ENCODE results near the gene TMEM258. TPM values are rescaled to one million over a fixed set of nuclear protein-coding genes. Genes with fewer than 3 reads are reported as not detected.

Gene TMEM258
- total RNA-seq, 1 experiment from 2014 or later: 201 TPM

- H4K91ac ChIP-seq (ENCODE audit: insufficient read length, low read depth, low read length): no peak overlapping the region
- H3K9ac ChIP-seq (ENCODE audit: extremely low read depth, insufficient read length, low read length): no peak overlapping the region
- no peaks in the 10 kb centered on the region for H3K79me2 ChIP-seq (ENCODE audit: insufficient read depth, low read length)
- H2BK5ac ChIP-seq (ENCODE audit: insufficient read length, low read length): no peak overlapping the region
- no peak overlapping the region for H3K4me2 ChIP-seq (ENCODE audit: insufficient read depth, insufficient read length, low read length)
- H3K27me3 ChIP-seq (ENCODE audit: insufficient read depth, low read length): no peaks in the 10 kb centered on the region
- no peak overlapping the region for H4K5ac ChIP-seq (ENCODE audit: insufficient read length, low read depth, low read length)
- H2BK120ac ChIP-seq (ENCODE audit: low read depth, low read length, poor library complexity, severe bottlenecking): no peak overlapping the region
- no peak overlapping the region; the same call in 1 of the 2 replicates for H3K14ac ChIP-seq (ENCODE audit: insufficient read depth, low read length)
- Mint-ChIP-seq H3K4me3 (no peak overlapping the region), H3K36me3 (ENCODE audit: insufficient read depth in 1 of 3, low read depth in 3 of 3) (no peaks in the 10 kb centered on the region; a peak in 1 of 7 replicates), H3K27ac (no peak overlapping the region), H3K9me3 (no peaks in the 10 kb centered on the region), H3K27me3 (ENCODE audit: low read depth) (no peaks in the 10 kb centered on the region), H3K4me1 (peaks cover 32 to 48% of the 10 kb centered on the region in 2 experiments)
- no peak overlapping the region for H2AK5ac ChIP-seq (ENCODE audit: insufficient read length, low read length)
- no peak for DNase-seq
- no peak overlapping the region for H2AFZ ChIP-seq (ENCODE audit: low read length)
- no peaks in the 10 kb centered on the region for H3K23me2 ChIP-seq (ENCODE audit: insufficient read length, low read depth, low read length, poor library complexity, severe bottlenecking)
- no peak overlapping the region for H2BK15ac ChIP-seq (ENCODE audit: low read depth, low read length)
- WGBS (ENCODE audit: extremely low coverage, insufficient read length, low lambda C conversion rate): no CpG with 5 or more reads among the region's 23 CpGs
- H3K4ac ChIP-seq (ENCODE audit: low read depth, low read length): no peak overlapping the region
- no peak overlapping the region for H2BK12ac ChIP-seq (ENCODE audit: insufficient read length, low read depth, low read length)
- TF ChIP-seq, protein P1, sequence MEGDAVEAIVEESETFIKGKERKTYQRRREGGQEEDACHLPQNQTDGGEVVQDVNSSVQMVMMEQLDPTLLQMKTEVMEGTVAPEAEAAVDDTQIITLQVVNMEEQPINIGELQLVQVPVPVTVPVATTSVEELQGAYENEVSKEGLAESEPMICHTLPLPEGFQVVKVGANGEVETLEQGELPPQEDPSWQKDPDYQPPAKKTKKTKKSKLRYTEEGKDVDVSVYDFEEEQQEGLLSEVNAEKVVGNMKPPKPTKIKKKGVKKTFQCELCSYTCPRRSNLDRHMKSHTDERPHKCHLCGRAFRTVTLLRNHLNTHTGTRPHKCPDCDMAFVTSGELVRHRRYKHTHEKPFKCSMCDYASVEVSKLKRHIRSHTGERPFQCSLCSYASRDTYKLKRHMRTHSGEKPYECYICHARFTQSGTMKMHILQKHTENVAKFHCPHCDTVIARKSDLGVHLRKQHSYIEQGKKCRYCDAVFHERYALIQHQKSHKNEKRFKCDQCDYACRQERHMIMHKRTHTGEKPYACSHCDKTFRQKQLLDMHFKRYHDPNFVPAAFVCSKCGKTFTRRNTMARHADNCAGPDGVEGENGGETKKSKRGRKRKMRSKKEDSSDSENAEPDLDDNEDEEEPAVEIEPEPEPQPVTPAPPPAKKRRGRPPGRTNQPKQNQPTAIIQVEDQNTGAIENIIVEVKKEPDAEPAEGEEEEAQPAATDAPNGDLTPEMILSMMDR (conservative IDR thresholded peaks at IDR 0.05): no peak
- no peaks in the 10 kb centered on the region for H4K20me1 ChIP-seq (ENCODE audit: control insufficient read depth, insufficient read depth, insufficient read length)
- H3K9me3 ChIP-seq (ENCODE audit: control insufficient read depth, low read depth, low read length): no peaks in the 10 kb centered on the region
- no peak overlapping the region for H3K27ac ChIP-seq (ENCODE audit: insufficient read length, low read depth, low read length)
- H3T11ph ChIP-seq (ENCODE audit: low read length): no peak overlapping the region
- no peak overlapping the region for H3K18ac ChIP-seq (ENCODE audit: insufficient read length, low read depth, low read length)
- H4K8ac ChIP-seq (replicated peaks; ENCODE audit: insufficient read length, low read depth, low read length): no peak overlapping the region
- H3K56ac ChIP-seq (ENCODE audit: insufficient read length, low read depth, low read length): no peak overlapping the region
- H3K23ac ChIP-seq (ENCODE audit: insufficient read length, low read depth, low read length): no peak overlapping the region
- no peak overlapping the region for H2BK20ac ChIP-seq (ENCODE audit: low read depth, low read length, poor library complexity, severe bottlenecking)
- no peaks in the 10 kb centered on the region; the same call in 1 of the 2 replicates for H3K4me1 ChIP-seq (ENCODE audit: insufficient read depth, low read length)
- no peaks in the 10 kb centered on the region for H3K79me1 ChIP-seq (ENCODE audit: insufficient read depth, low read depth, low read length, poor library complexity, severe bottlenecking)
Observed at GRCh38 chr11:61763930-61764605, 28.3 kb downstream of the TMEM258 start.
